Left renal pelvis (tissue), 4 donors: Measurements from ENCODE around the gene ANKRD34B. TPM values are rescaled to one million over a fixed set of nuclear protein-coding genes. Genes with fewer than 3 reads are reported as not detected.
"Not testable (repeated sequence)": the region's sequence is repeated elsewhere in the genome, so short reads cannot be mapped to it uniquely, and the experiment has no call there.

ENCODE experiments used
- DNase-seq, 4 donors: peaks; one replicate each; pipeline ENCODE4 v3.0.0-alpha.2; 2013; ENCODE audit warnings: low read depth in 4 of 4, low spot score in 3 of 4
- polyA plus RNA-seq, 4 donors: library from polyadenylated mRNA; unstranded; fragments of 120-200 nt; gene quantifications; one replicate each; pipeline ENCODE4 v1.2.1, GENCODE V29; 2013; ENCODE audit not compliant: insufficient read length in 4 of 4

The ANKRD34B gene
- under 1 TPM in 3 of 4 donors, not detected in 1; 0.20 to 0.49 (median 0.29) TPM for polyA plus RNA-seq

DNA sequence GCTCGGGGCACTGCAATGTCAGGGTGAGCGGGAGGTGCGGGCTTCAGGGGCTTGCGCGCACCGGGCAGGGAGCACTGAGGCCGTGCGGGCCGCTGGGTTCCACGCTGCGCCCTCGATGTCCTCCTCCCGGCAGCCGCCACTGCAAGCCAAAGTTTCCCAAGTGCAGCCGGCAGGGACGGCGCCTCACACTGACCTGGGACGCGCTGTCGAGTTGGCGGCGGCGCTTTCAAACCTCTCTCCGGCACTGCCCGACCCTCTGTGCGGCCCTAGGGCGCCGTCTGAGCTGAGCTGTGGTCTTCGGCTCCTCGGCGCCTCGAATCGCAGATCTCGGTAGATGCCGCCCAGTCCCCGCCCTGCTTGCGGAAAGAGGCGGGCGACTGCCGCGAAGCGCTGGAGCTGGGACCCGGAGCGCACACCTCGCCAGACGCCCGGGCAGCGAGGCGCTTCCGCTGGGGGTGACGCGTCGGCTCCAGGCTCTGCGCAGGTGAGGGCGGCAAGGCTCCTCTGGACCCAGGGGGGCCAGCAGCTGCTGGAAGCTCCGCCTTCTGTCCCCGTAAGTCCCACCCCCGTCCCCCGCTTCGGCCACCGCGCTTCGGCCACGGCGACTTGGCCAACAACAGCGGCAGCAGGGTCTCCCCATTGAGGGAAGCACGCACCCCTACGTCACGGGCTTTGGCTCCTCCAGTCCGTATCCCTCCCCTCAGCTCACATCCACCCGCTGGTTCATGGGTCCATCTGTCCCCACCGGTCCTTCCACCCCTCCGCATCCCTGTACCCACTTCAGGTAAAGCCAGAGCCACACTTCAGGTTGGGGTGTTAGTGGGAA, at the start of gene ANKRD34B:
Gene ANKRD34B, minus strand, starts transcription at position 320 of the 826 bp plus-strand sequence. CDS start 10,261 bp downstream, outside the sequence.
- DNase-seq: no peak

DNA sequence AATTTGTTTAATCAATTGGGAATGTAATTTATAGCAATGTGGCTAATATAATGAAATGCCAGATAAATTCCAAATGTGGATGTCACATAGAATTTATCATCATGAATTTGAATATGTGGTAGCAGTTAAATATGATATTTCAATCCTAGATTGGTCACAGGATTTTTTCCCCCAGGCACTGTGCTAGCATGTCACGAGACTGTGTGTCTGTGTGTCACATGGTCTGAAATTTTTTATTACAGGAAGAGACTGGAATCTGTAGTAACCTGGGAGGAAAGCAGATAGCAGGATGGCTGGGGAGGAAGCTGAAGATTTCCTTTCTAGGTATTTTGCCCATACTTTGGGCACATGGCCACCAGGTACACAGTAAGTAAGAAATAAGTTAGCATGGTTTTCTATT, 49.0 kb upstream of the ANKRD34B start:
- no peak for DNase-seq

- no peak for DNase-seq
These were observed 48.4 kb upstream of the ANKRD34B start for GRCh38 chr5:80618438-80618837.

DNA sequence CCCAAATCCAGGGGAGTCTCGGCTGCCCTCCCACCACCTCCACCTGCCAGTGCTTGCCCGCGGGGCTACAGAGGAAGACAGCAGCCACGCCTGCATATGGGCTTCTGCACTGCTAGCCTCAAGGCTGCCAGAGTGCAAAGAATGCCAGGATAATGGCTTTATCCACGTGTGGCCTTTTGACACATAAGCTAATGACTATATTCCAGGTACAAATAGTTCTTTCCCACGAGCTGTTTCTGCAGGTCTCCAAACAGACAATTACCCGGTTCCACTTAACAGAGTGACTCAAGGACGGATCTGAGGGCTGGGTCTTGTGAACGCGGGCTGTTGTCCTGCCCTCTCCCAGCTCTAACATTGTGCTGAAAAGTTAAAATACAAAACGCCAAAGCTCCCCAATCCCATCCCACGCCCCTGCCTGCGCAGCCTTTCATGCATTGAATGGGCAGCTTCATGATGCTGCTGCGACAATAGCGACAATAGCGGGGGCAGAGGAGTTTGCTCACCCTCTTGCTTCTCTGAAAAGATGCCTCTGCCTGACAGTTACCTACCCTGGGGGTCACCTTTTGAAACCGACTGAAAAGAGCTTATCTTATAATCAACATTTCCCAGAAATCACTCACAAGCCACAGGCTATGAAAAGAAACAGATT, 45.3 kb upstream of the ANKRD34B start:
- DNase-seq: no peak

- no peak for DNase-seq
These were observed 39.6 kb upstream of the ANKRD34B start for GRCh38 chr5:80609692-80610091.

- no peak for DNase-seq
These were observed 38.7 kb upstream of the ANKRD34B start for GRCh38 chr5:80608731-80609130.

- no peak for DNase-seq
These were observed 37.8 kb upstream of the ANKRD34B start for GRCh38 chr5:80607832-80608231.

GRCh38 chr5:80607343-80607742, 37.3 kb upstream of the ANKRD34B start:
- DNase-seq: no peak

DNA sequence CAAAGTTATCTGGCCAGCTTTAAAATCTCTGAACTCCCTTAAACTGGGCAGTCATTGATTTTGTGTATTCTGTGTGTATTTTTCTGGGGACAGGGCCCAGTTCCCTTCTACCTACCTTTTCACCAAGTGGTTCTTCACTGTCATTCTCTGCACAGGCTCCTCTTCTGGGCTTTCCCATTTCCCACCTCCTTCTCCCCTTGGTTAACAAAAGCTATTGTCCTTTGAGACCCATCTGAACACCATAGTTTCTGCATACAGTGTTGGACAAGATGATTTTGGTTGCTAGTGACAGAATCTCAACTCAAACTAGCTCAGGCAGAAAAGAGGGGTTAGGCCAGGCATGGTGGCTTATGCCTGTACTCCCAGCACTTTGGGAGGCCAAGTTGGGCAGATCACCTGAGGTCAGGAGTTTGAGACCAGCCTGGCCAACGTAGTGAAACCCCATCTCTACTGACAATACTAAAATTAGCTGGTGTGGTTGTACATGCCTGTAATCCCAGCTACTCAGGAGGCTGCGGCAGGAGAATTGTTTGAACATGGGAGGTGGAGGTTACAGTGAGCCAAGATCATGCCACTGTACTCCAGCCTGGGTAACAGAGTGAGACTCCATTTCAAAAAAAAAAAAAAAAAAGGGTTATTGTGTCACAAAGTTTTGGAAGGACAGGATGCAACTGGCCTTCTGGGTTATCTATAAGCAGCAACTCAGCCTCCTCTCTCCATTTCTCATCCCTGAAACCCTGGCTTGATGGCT, 31.0 kb upstream of the ANKRD34B start:
- no peak for DNase-seq

- no peak for DNase-seq
These were observed 27.4 kb upstream of the ANKRD34B start for GRCh38 chr5:80597500-80597899.

DNA sequence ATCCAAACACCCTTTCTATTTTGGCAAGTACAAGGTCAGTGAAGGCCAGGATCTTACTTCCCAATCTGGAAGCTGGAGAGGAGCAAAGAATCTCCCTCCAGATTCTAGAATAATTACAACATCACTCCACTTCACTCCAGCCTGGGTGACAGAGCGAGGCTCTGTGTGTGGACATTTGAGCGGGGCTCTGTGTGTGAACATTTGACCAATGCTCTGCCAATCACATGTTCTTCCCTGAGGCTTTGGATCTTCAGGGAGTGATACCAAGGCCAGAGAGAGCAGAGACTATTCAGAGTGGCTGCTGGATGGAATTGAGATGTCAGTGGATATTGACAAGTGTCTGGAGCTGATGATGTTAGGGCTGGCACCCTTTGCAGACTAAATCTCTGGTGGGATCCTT, 24.7 kb upstream of the ANKRD34B start:
- no peak for DNase-seq

DNA sequence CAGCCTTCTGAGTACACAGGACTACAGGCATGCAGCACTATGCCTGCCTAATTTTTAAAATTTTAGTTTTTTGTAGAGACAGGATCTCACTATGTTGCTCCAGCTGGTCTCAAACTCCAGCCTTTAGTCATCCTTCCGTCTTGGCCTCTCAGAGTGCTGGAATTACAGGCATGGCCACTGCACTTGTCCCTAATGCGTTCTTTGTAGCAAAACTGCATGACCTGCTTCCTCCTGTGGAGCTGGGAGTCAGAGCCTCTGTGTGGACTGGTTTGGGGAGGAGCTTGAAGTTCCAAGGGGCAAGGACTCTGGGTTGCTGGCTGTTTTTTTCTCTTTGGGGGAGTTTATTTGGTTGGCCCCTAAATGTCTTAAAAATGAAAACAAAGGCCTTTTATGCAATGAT, 22.7 kb upstream of the ANKRD34B start:
- no peak for DNase-seq

GRCh38 chr5:80592105-80592504, 22.0 kb upstream of the ANKRD34B start:
- no peak for DNase-seq

DNA sequence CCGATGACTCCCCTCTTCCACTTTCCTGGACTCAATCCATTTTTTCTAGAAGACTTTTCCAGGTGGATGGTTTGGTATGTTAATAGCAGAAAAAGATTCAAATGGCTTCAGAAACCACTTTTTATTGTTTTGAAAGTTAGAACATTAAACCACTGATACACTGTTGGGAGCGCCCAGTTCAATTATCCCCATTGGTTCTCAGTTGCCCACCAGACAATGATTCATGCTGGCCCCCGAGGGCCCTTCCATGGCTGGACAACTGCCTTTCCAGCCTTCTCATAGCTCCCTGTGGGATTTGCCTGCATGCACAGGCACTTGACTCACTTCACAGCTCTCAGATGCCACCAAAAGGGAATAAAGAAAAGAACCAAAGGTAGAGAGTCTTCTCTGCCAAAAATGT, 21.3 kb upstream of the ANKRD34B start:
- DNase-seq: no peak

DNA sequence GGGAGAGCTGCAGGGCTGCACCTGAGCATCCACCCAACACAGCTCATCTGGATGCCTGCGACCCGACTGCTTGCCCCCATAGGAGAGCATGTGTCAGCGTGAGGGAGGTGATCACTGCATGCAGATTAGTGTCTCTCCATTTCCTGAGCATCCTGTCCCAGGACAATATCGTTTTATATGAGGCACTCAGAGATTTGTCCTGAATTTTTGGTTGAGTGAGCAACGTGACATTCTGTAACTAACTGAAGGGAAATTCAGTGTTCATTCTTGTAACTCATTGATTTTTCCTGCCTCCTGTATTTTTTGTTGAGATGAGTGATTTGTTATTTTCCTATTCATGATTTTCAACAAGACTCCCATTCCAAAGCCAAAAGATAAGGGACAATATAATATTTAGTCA, 20.7 kb upstream of the ANKRD34B start:
- no peak for DNase-seq

DNA sequence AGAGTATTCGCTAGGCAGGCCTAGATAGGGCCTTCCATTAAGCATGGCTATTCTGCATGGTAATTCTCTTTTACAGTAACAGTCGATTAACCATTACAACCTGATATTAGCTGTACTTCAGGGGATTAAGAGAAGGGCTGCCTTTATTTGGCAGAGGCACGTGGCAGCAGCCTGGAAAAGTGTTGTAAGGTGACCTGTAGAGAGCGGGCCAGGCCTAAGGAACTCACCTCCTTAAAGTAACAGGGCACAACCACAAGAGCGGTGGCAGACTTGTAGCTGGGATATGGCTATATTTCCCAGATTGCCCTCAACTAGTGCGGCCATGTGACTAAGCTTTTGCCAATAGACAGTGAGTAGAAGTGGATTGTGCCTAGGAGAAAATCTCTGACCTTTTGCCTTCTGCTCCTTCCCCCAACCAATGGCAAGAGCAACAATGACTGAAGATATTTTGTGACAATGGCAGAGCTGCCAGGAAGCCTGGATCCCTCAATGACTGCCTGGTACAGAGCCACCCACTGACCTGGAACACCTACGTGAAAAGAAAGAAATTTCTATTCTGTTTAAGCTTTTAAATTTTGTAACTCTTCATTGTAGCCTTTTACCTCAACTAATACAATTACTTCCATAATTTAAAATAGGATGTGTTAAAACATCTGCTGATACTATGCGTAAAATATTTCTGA, 18.9 kb upstream of the ANKRD34B start:
- no peak for DNase-seq

GRCh38 chr5:80584770-80585169, 14.7 kb upstream of the ANKRD34B start:
- no peak for DNase-seq

DNA sequence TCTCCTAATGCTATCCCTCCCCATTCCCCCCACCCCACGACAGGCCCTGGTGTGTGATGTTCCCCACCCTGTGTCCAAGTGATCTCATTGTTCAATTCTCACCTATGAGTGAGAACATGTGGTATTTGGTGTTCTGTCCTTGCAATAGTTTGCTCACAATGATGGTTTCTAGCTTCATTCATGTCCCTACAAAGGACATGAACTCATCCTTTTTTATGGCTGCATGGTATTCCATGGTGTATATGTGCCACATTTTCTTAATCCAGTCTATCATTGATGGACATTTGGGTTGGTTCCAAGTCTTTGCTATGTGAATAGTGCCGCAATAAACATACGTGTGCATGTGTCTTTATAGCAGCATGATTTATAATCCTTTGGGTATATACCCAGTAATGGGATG, 10.2 kb upstream of the ANKRD34B start:
- not testable (repeated sequence) for DNase-seq

- no peak for DNase-seq
These were observed 9.0 kb upstream of the ANKRD34B start for GRCh38 chr5:80579050-80579449.

DNA sequence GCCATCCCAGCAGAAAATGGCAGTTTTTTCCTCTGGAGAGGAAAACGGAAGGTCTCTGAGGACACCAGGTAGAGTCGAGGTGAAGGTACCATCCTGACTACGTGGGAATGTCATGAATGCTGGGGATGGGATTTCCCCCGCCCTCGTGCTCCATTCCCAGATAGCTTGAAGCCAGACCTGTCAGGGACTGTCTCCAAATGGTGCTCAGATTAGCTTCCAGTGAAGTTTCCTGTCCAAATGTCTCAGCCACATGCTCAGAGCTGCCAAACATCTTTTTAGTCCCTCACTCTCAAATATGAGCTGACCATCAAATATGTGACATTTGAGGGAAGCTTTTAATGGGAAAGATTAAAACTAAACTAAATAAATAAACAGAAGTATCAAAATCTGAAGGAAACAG, 7.6 kb upstream of the ANKRD34B start:
- DNase-seq: no peak

- no peak for DNase-seq
These were observed 6.3 kb upstream of the ANKRD34B start for GRCh38 chr5:80576383-80576782.
